Transverse colon (tissue), 3 donors: Measurements from ENCODE around the gene MAP1LC3B.

Experiments
- CTCF ChIP-seq, 5 experiments: fragments of 200-600 bp in 3 of 5; fragments of 450-650 bp in 2 of 5; sonication (generic) in 3 of 5; IDR thresholded peaks; 1 replicate in 2 of 5; 2 replicates in 3 of 5; pipeline ENCODE4 v1.5.1; 2016 to 2017; ENCODE audit warnings: antibody characterized with exemption in 5 of 5, inconsistent platforms in 3 of 5, mild to moderate bottlenecking in 2 of 5, moderate library complexity in 1 of 5
- EP300 ChIP-seq: sonication (generic); formaldehyde crosslinking; IDR thresholded peaks from one replicate; pipeline ENCODE4 v1.6.1; 2017; ENCODE audit warnings: antibody characterized with exemption, low read depth
- POLR2A ChIP-seq: fragments of 450-650 bp; IDR thresholded peaks from one replicate; pipeline ENCODE4 v1.6.1; 2016; ENCODE audit warnings: antibody characterized with exemption, mild to moderate bottlenecking, moderate library complexity

- TF ChIP-seq CTCF (IDR thresholded peaks at IDR 0.05) (no peak), POLR2A (no peak), EP300 (no peak)
These were observed 17.0 kb downstream of the MAP1LC3B start for GRCh38 chr16:87409153-87409552.
